H1 (cell line): ENCODE results near the gene IFNW1. TPM values are rescaled to one million over a fixed set of nuclear protein-coding genes. Genes with fewer than 3 reads are reported as not detected.

ENCODE experiments used
- CTCF ChIA-PET: fragments of 300-600 bp; sonication (Branson Sonifier 250); formaldehyde crosslinking; loops from one replicate; lab custom pipeline; 2021; ENCODE audit not compliant: partially characterized antibody; lab: Charles Lee
- POLR2A ChIA-PET: fragments of 300-600 bp; sonication (Branson Sonifier 250); formaldehyde crosslinking; loops from one replicate; lab custom pipeline; 2021; ENCODE audit warnings: inconsistent platforms; ENCODE audit not compliant: partially characterized antibody; lab: Charles Lee
- DNase-seq, 2 experiments: peaks; one replicate each; pipeline versions ENCODE4 v3.0.0 to v3.0.0-alpha.2; 2010 to 2022; ENCODE audit warnings: low spot score in 2 of 2, low read depth in 1 of 2, mixed read lengths in 1 of 2
- FAIRE-seq: peaks from 2 replicates; lab custom pipeline; 2011; peaks lifted over from hg19 to GRCh38; lab: Jason Lieb, UNC
- H2AFZ ChIP-seq: 2 replicates; pipeline ENCODE4 v1.8.1; 2012; ENCODE audit warnings: low read length, inconsistent platforms
- H2AK5ac ChIP-seq: 2 replicates; pipeline ENCODE4 v1.6.1; 2013; ENCODE audit warnings: low read depth, low read length
- H2BK120ac ChIP-seq: replicated peaks from 2 replicates; pipeline ENCODE3; 2013; ENCODE audit warnings: low read depth, low read length, inconsistent platforms
- H2BK12ac ChIP-seq: 2 replicates; pipeline ENCODE4 v1.6.1; 2013; ENCODE audit warnings: low read depth, low read length
- H2BK15ac ChIP-seq: 2 replicates; pipeline ENCODE4 v1.6.1; 2013; ENCODE audit warnings: low read length
- H2BK20ac ChIP-seq: 2 replicates; pipeline ENCODE4 v1.6.1; 2013; ENCODE audit warnings: low read length
- H2BK5ac ChIP-seq: 2 replicates; pipeline ENCODE4 v1.6.1; 2013; ENCODE audit warnings: low read depth, low read length
- H3K14ac ChIP-seq: 2 replicates; pipeline ENCODE4 v1.6.1; 2013; ENCODE audit warnings: inconsistent platforms; ENCODE audit not compliant: insufficient read length
- H3K18ac ChIP-seq: 2 replicates; pipeline ENCODE4 v1.6.1; 2013; ENCODE audit warnings: low read length; ENCODE audit errors: extremely low read depth
- H3K23ac ChIP-seq: 2 replicates; pipeline ENCODE4 v1.6.1; 2013; ENCODE audit warnings: inconsistent platforms; ENCODE audit not compliant: insufficient read length
- H3K23me2 ChIP-seq: 2 replicates; pipeline ENCODE4 v1.6.1; 2013; ENCODE audit warnings: low read depth, low read length
- H3K27ac ChIP-seq: 2 replicates; pipeline ENCODE4 v1.6.1; 2011; ENCODE audit warnings: low read depth, low read length, inconsistent platforms
- H3K27me3 ChIP-seq, 4 experiments: replicated peaks in 1 of 4; 1 replicate in 1 of 4; 2 replicates in 3 of 4; pipeline versions ENCODE4 v1.6.1 to v1.8.1; 2011 to 2013; ENCODE audit warnings: low read length in 3 of 4, mild to moderate bottlenecking in 3 of 4, inconsistent platforms in 2 of 4, mixed read lengths in 2 of 4, moderate library complexity in 1 of 4; ENCODE audit not compliant: control insufficient read depth in 3 of 4, insufficient read depth in 3 of 4; ENCODE audit errors: extremely low read depth in 1 of 4
- H3K36me3 ChIP-seq, 4 experiments: 2 replicates each; pipeline versions ENCODE4 v1.6.1 to v1.8.1; 2011 to 2013; ENCODE audit warnings: mild to moderate bottlenecking in 4 of 4, low read length in 3 of 4, moderate library complexity in 2 of 4, control low read depth in 1 of 4, inconsistent platforms in 1 of 4; ENCODE audit not compliant: insufficient read depth in 4 of 4, control insufficient read depth in 2 of 4
- H3K4ac ChIP-seq: replicated peaks from 2 replicates; pipeline ENCODE3; 2013; ENCODE audit warnings: low read length, low read depth, mixed read lengths, inconsistent platforms; ENCODE audit not compliant: insufficient read length
- H3K4me1 ChIP-seq, 4 experiments: replicated peaks in 1 of 4; 1 replicate in 1 of 4; 2 replicates in 3 of 4; pipeline versions ENCODE4 v1.6.1 to v1.8.1; 2011 to 2013; ENCODE audit warnings: low read length in 3 of 4, inconsistent platforms in 2 of 4, mixed read lengths in 1 of 4; ENCODE audit not compliant: insufficient read depth in 4 of 4, control insufficient read depth in 3 of 4
- H3K4me2 ChIP-seq, 2 experiments: 2 replicates each; pipeline versions ENCODE4 v1.6.1 to v1.8.1; 2011 to 2013; ENCODE audit warnings: low read depth in 2 of 2, low read length in 2 of 2, control low read depth in 1 of 2, inconsistent platforms in 1 of 2, mild to moderate bottlenecking in 1 of 2; ENCODE audit not compliant: insufficient read depth in 1 of 2
- H3K4me3 ChIP-seq, 4 experiments: fragments of 200-600, 300-600 bp in 1 of 4; sonication (generic), shearing (Covaris generic), sonication (Bioruptor Twin) in 1 of 4; 2 replicates each; pipeline versions ENCODE4 v1.5.1 to v1.8.1; 2011 to 2016; ENCODE audit warnings: low read length in 4 of 4, low read depth in 3 of 4, control low read depth in 2 of 4, inconsistent platforms in 2 of 4, mild to moderate bottlenecking in 2 of 4, mixed read lengths in 1 of 4, moderate library complexity in 1 of 4; ENCODE audit not compliant: insufficient read depth in 2 of 4; ENCODE audit errors: extremely low read depth in 1 of 4
- H3K56ac ChIP-seq: replicated peaks from 2 replicates; pipeline ENCODE3; 2013; ENCODE audit warnings: low read depth, mild to moderate bottlenecking, mixed read lengths, low read length, inconsistent platforms; ENCODE audit not compliant: insufficient read length
- H3K79me1 ChIP-seq: 2 replicates; pipeline ENCODE4 v1.6.1; 2013; ENCODE audit warnings: low read depth, low read length, control low read depth
- H3K79me2 ChIP-seq, 2 experiments: 2 replicates each; pipeline versions ENCODE4 v1.6.1 to v1.8.1; 2012 to 2013; ENCODE audit warnings: low read length in 2 of 2, mild to moderate bottlenecking in 2 of 2, inconsistent platforms in 1 of 2; ENCODE audit not compliant: insufficient read depth in 2 of 2, control insufficient read depth in 1 of 2
- H3K9ac ChIP-seq, 4 experiments: replicated peaks in 1 of 4; 1 replicate in 1 of 4; 2 replicates in 3 of 4; pipeline versions ENCODE4 v1.6.1 to v1.8.1; 2011 to 2013; ENCODE audit warnings: low read depth in 3 of 4, low read length in 3 of 4, control low read depth in 2 of 4, mild to moderate bottlenecking in 2 of 4, moderate library complexity in 2 of 4, inconsistent platforms in 1 of 4; ENCODE audit errors: extremely low read depth in 1 of 4
- H3K9me3 ChIP-seq, 2 experiments: 2 replicates each; pipeline versions ENCODE4 v1.6.1 to v1.8.1; 2012 to 2013; ENCODE audit warnings: mild to moderate bottlenecking in 2 of 2, moderate library complexity in 2 of 2, control low read depth in 1 of 2, inconsistent platforms in 1 of 2, low read depth in 1 of 2, low read length in 1 of 2, mixed read lengths in 1 of 2; ENCODE audit not compliant: insufficient read depth in 2 of 2
- H4K20me1 ChIP-seq, 2 experiments: replicated peaks in 1 of 2; 2 replicates each; pipeline versions ENCODE3 to v1.8.1; 2011 to 2013; ENCODE audit warnings: inconsistent platforms in 2 of 2, low read length in 2 of 2, mild to moderate bottlenecking in 1 of 2; ENCODE audit not compliant: insufficient read depth in 2 of 2, control insufficient read depth in 1 of 2
- H4K5ac ChIP-seq: 2 replicates; pipeline ENCODE4 v1.6.1; 2013; ENCODE audit warnings: low read length, low read depth, mixed read lengths, inconsistent platforms; ENCODE audit not compliant: insufficient read length
- H4K8ac ChIP-seq: 2 replicates; pipeline ENCODE4 v1.8.0; 2013; ENCODE audit warnings: mild to moderate bottlenecking, moderate library complexity, low read length, inconsistent platforms; ENCODE audit not compliant: insufficient read depth; ENCODE audit errors: extremely low read depth
- H4K91ac ChIP-seq: replicated peaks from 2 replicates; pipeline ENCODE3; 2013; ENCODE audit warnings: low read length, mixed read lengths, inconsistent platforms; ENCODE audit not compliant: insufficient read length
- GABPA ChIP-seq: IDR thresholded peaks from 2 replicates; pipeline ENCODE4 v1.6.1; 2011; ENCODE audit warnings: mild to moderate bottlenecking, low read length, moderate library complexity, borderline replicate concordance; ENCODE audit not compliant: insufficient read depth
- WGBS, 2 experiments: shearing (Covaris generic) in 1 of 2; methylation state at CpG; one replicate each; pipeline versions ENCODE4 v1.1.6 to v1.1.7; 2013 to 2015; ENCODE audit warnings: low lambda C conversion rate in 2 of 2, mixed read lengths in 2 of 2, inconsistent platforms in 1 of 2, low coverage in 1 of 2, missing lambda C conversion rate in 1 of 2; ENCODE audit not compliant: insufficient replicate concordance in 2 of 2, insufficient coverage in 1 of 2, insufficient read length in 1 of 2; ENCODE audit errors: extremely low coverage in 1 of 2, missing lambda C conversion rate in 1 of 2; 5-methylcytosine and 5-hydroxymethylcytosine counted together
- polyA plus RNA-seq, 7 experiments: library from polyadenylated mRNA; depleted of rRNA in 3 of 7; stranded (reverse) in 5 of 7; unstranded in 2 of 7; fragments of >200 nt in 5 of 7; fragments of 200-250 nt in 2 of 7; gene quantifications; 1 replicate in 5 of 7; 2 replicates in 1 of 7; 4 replicates in 1 of 7; pipeline versions ENCODE4 v1.2.1 to v1.2.3, GENCODE V29; 2011 to 2013; ENCODE audit warnings: missing spikeins in 2 of 7, mixed read lengths in 2 of 7
- total RNA-seq: library from RNA; stranded (reverse); fragmentation: NEBNext Ultra II Directional; extraction: Animal tissue kit (Norgen Biotek cat#: 25700); gene quantifications from 2 replicates; pipeline ENCODE4 v1.2.1, GENCODE V29; 2021

Gene IFNW1
- total and polyA plus RNA-seq, 2 of the 8 experiments (the other 6 are each of a cell fraction or from before 2014, with no cell fraction given) = not detected

DNA sequence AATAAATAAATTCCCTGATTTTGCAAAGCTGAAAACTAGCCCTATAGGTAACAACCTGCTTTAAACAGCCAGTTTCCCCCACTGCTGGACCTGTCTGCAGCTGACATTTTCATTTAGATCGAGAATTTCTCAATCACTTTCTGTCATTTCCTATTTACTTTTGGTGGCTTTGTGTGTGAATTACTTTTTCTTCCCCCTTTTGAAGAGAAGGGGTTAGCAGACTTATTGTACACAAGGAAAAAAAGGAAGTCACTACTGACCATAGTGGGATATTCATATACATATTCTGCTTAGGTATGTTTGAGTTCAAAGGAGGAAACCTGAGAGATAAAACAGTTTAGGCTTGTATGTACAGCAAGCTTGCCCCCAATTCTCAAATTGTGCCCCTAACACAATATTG, 36.8 kb downstream of the IFNW1 start:
- H4K91ac ChIP-seq = no peak overlapping the region
- DNase-seq (no peak), FAIRE-seq (no peak)
- H3K9me3 ChIP-seq = no peaks in the 10 kb centered on the region
- no peaks in the 10 kb centered on the region for H3K36me3 ChIP-seq
- no peak overlapping the region for H4K5ac ChIP-seq
- H2BK5ac ChIP-seq = no peak overlapping the region
- ChIA-PET POLR2A (no interaction called here), CTCF (interaction anchor here (0.9 to 1.5 kb wide), 6 partner anchors 11 to 730 kb away, joined by 3 to 6 read pairs (median 4); no protein-coding TSS in a partner anchor)
- H3K4me1 ChIP-seq = peaks cover 0 to 3% (median 0%) of the 10 kb centered on the region in 4 experiments; a peak in 1 of 7 replicates
- H3K27ac ChIP-seq = no peak overlapping the region
- no peak overlapping the region for H3K23ac ChIP-seq
- no peak overlapping the region for H3K4me2 ChIP-seq
- no peak overlapping the region for H2BK20ac ChIP-seq
- H3K14ac ChIP-seq = no peak overlapping the region
- H4K8ac ChIP-seq = no peak overlapping the region
- H3K4me3 ChIP-seq = no peak overlapping the region
- H2BK15ac ChIP-seq = no peak overlapping the region
- no peaks in the 10 kb centered on the region for H3K27me3 ChIP-seq
- no peak overlapping the region for H3K18ac ChIP-seq
- no peak overlapping the region for H2BK12ac ChIP-seq
- no peak overlapping the region for H3K4ac ChIP-seq
- no peak overlapping the region for H3K9ac ChIP-seq
- H2AK5ac ChIP-seq = no peak overlapping the region
- no peak overlapping the region for H3K56ac ChIP-seq
- no peak overlapping the region for H2AFZ ChIP-seq
- H2BK120ac ChIP-seq = no peak overlapping the region
- no peaks in the 10 kb centered on the region for H4K20me1 ChIP-seq
- H3K79me2 ChIP-seq = no peaks in the 10 kb centered on the region
- H3K23me2 ChIP-seq = no peaks in the 10 kb centered on the region
- H3K79me1 ChIP-seq = no peaks in the 10 kb centered on the region
- 78% methylated on average over 1 of the region's 1 CpG; no CpG with 5 or more reads in 1 of the 2 experiments for WGBS, 2 experiments
- no peak for TF ChIP-seq GABPA
